GM23248 (cell line): ENCODE results near the gene KCTD10.
"Not testable (repeated sequence)": the region's sequence is repeated elsewhere in the genome, so short reads cannot be mapped to it uniquely, and the experiment has no call there.

Experiments
- EZH2 ChIP-seq: fragments of 200-600 bp; sonication (generic); IDR thresholded peaks from 2 replicates; pipeline ENCODE4 v1.6.1; 2018; ENCODE audit warnings: antibody characterized with exemption, mild to moderate bottlenecking; ENCODE audit not compliant: insufficient read depth, poor library complexity, severe bottlenecking
- EZH2phosphoT487 ChIP-seq: fragments of 200-600 bp; sonication (generic); IDR thresholded peaks from 2 replicates; pipeline ENCODE4 v1.6.1; 2018; ENCODE audit warnings: antibody characterized with exemption, moderate library complexity, mild to moderate bottlenecking, low read depth; ENCODE audit not compliant: insufficient read depth

- TF ChIP-seq EZH2phosphoT487, EZH2: not testable (repeated sequence)
Measured at GRCh38 chr12:109404841-109405240, 72.3 kb downstream of the KCTD10 start.
